ENCODE measurements around the gene LPA. TPM values are rescaled to one million over a fixed set of nuclear protein-coding genes. Genes with fewer than 3 reads are reported as not detected.

The LPA gene
- total RNA-seq, 1 experiment from 2014 or later = not detected

- ATAC-seq (no peak), DNase-seq (no peak)
- Histone ChIP-seq H3K79me2 (ENCODE audit: low read length) (no peaks in the 10 kb centered on the region), H3K9me3 (ENCODE audit: low read length) (no peaks in the 10 kb centered on the region), H2AFZ (ENCODE audit: low read length) (no peak overlapping the region), H3K4me2 (ENCODE audit: low read length) (no peak overlapping the region), H3K27me3 (ENCODE audit: low read length) (no peaks in the 10 kb centered on the region), H4K20me1 (ENCODE audit: low read length) (no peaks in the 10 kb centered on the region), H3K36me3 (ENCODE audit: low read depth, low read length) (no peaks in the 10 kb centered on the region), H3K4me3 (ENCODE audit: low read length) (no peak overlapping the region), H3K9ac (ENCODE audit: low read length) (no peak overlapping the region), H3K4me1 (ENCODE audit: insufficient read depth, low read length) (no peaks in the 10 kb centered on the region), H3K27ac (ENCODE audit: low read length) (no peak overlapping the region), H3F3A (ENCODE audit: low read length, unreplicated experiment) (no peaks in the 10 kb centered on the region), H3K9me2 (replicated peaks; ENCODE audit: low read length) (no peaks in the 10 kb centered on the region)
- TF ChIP-seq CTCF (conservative IDR thresholded peaks at IDR 0.05; ENCODE audit: low read depth, low read length) (peak; percentile 41), EZH2phosphoT487 (IDR thresholded peaks at IDR 0.05; ENCODE audit: borderline replicate concordance, low read length) (no peak), EZH2 (IDR thresholded peaks at IDR 0.05; ENCODE audit: low read length, unreplicated experiment) (no peak)
- POLR2A ChIA-PET (ENCODE audit: unreplicated experiment) = no interaction called here
- CTCF ChIA-PET = no interaction called here
- intact Hi-C loops (cut with micrococcal nuclease) = no loop called here
- no TSS peak for BruUV-seq (replicated peaks)
Observed at GRCh38 chr6:160692369-160692959, 28.4 kb upstream of the LPA start.

GRCh38 chr6:160691617-160692016 lies 27.5 kb upstream of the LPA start:
- no peak overlapping the region for H2AFZ ChIP-seq (ENCODE audit: low read length)
- no peaks in the 10 kb centered on the region for H3K9me3 ChIP-seq (ENCODE audit: low read length)
- H3K4me2 ChIP-seq (ENCODE audit: low read length) = no peak overlapping the region
- H3K27me3 ChIP-seq (ENCODE audit: low read length) = no peaks in the 10 kb centered on the region
- ChIA-PET POLR2A (ENCODE audit: unreplicated experiment) (no interaction called here), CTCF (no interaction called here)
- no TSS peak for BruUV-seq (replicated peaks)
- TF ChIP-seq CTCF (conservative IDR thresholded peaks at IDR 0.05; ENCODE audit: low read depth, low read length) (no peak), EZH2 (IDR thresholded peaks at IDR 0.05; ENCODE audit: low read length, unreplicated experiment) (no peak), EZH2phosphoT487 (IDR thresholded peaks at IDR 0.05; ENCODE audit: borderline replicate concordance, low read length) (no peak)
- no peak overlapping the region for H3K4me3 ChIP-seq (ENCODE audit: low read length)
- H3K4me1 ChIP-seq (ENCODE audit: insufficient read depth, low read length) = no peaks in the 10 kb centered on the region
- no peaks in the 10 kb centered on the region for H3F3A ChIP-seq (ENCODE audit: low read length, unreplicated experiment)
- H3K36me3 ChIP-seq (ENCODE audit: low read depth, low read length) = no peaks in the 10 kb centered on the region
- H3K27ac ChIP-seq (ENCODE audit: low read length) = no peak overlapping the region
- intact Hi-C loops (cut with micrococcal nuclease) = no loop called here
- no peak overlapping the region for H3K9ac ChIP-seq (ENCODE audit: low read length)
- ATAC-seq = no peak
- H3K9me2 ChIP-seq (replicated peaks; ENCODE audit: low read length) = no peaks in the 10 kb centered on the region
- H4K20me1 ChIP-seq (ENCODE audit: low read length) = no peaks in the 10 kb centered on the region
- DNase-seq = no peak
- no peaks in the 10 kb centered on the region for H3K79me2 ChIP-seq (ENCODE audit: low read length)

GRCh38 chr6:160690458-160690857 lies 26.4 kb upstream of the LPA start:
- H3K4me1 ChIP-seq (ENCODE audit: insufficient read depth, low read length) = no peaks in the 10 kb centered on the region
- H3K9me2 ChIP-seq (replicated peaks; ENCODE audit: low read length) = no peaks in the 10 kb centered on the region
- H3K4me2 ChIP-seq (ENCODE audit: low read length) = no peak overlapping the region
- H3K4me3 ChIP-seq (ENCODE audit: low read length) = no peak overlapping the region
- no TSS peak for BruUV-seq (replicated peaks)
- ChIA-PET CTCF (no interaction called here), POLR2A (ENCODE audit: unreplicated experiment) (no interaction called here)
- no peaks in the 10 kb centered on the region for H3K79me2 ChIP-seq (ENCODE audit: low read length)
- H3K9me3 ChIP-seq (ENCODE audit: low read length) = no peaks in the 10 kb centered on the region
- no peaks in the 10 kb centered on the region for H3K36me3 ChIP-seq (ENCODE audit: low read depth, low read length)
- ATAC-seq (no peak), DNase-seq (no peak)
- TF ChIP-seq EZH2phosphoT487 (IDR thresholded peaks at IDR 0.05; ENCODE audit: borderline replicate concordance, low read length) (no peak), CTCF (conservative IDR thresholded peaks at IDR 0.05; ENCODE audit: low read depth, low read length) (no peak), EZH2 (IDR thresholded peaks at IDR 0.05; ENCODE audit: low read length, unreplicated experiment) (no peak)
- H4K20me1 ChIP-seq (ENCODE audit: low read length) = no peaks in the 10 kb centered on the region
- intact Hi-C loops (cut with micrococcal nuclease) = no loop called here
- no peaks in the 10 kb centered on the region for H3K27me3 ChIP-seq (ENCODE audit: low read length)
- H3K9ac ChIP-seq (ENCODE audit: low read length) = no peak overlapping the region
- no peaks in the 10 kb centered on the region for H3F3A ChIP-seq (ENCODE audit: low read length, unreplicated experiment)
- no peak overlapping the region for H2AFZ ChIP-seq (ENCODE audit: low read length)
- no peak overlapping the region for H3K27ac ChIP-seq (ENCODE audit: low read length)

Data from PC-3 (cell line).